KBM-7 (cell line): ENCODE results near the gene MAP4.

ENCODE experiments used
- DNase-seq: peaks from one replicate; pipeline ENCODE4 v3.0.0-alpha.2; 2015
- in situ Hi-C: fragments of 300-500 bp; cut with MboI; formaldehyde crosslinking; loops from 2 replicates; pipeline ENCODE4 v1.14.3; 2020; ENCODE audit warnings: low sequenced_read_pairs, low pct_unique_long_range_greater_than_20kb, mixed read lengths

The MAP4 gene

DNA sequence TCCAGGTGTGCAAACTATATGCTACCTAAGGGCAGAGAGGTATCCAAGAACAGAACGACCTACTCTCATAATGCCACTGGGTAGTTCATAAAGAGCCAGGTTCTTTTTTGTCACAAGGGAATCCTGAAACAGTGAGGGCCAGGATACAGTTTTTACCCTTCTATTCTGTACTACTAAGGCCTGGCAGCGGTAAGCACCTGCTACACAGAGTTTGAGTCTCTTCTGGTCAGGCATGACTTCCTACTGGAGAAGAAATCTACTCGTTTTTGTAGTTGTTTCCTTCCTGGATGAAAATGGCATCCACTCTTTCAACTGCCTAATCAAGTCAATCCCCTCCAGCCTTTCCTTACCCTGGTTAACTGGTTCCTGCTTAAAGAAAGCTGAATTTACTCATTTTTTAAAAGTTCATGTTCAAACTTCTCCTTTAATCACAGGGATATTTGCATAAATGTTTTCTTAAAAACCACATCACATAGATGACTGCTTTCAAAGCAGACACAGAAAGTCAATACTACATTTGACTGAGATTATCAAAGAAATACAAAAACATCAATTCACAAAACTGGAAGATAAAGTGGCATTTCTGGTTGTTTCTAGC, 40.0 kb downstream of the MAP4 start:
- in situ Hi-C loops, result no loop called here
- DNase-seq, result no peak

DNA sequence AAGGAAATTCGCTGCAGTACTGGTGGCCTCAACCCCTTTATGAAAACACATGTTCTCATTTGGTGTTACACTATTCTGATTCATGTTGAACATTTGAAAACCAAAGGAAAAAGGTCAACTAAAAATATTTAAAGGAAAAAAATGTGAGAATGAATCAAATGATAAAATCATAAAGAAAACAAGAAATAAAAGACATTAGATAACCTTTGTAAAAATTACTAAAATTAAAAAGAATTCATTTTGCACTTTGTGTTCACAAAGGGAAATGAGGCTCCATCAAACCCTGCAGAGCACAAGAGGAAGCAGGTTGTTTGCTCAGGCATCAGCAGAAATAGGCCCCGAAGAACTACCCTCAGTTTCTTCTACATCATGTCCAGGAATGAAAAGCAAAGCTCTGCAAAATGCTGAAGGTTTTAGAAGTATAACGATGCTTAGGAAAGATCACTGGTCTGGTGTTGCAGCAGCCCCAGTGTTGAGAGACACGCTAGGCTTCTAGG, 41.2 kb downstream of the MAP4 start:
- no peak for DNase-seq
- in situ Hi-C loops, result no loop called here

GRCh38 chr3:47971081-47971480, 45.1 kb downstream of the MAP4 start:
- in situ Hi-C loops, result no loop called here

GRCh38 chr3:47964740-47965139, 51.5 kb downstream of the MAP4 start:
- in situ Hi-C loops, result no loop called here

More at GRCh38 chr3:47971081-47971480, 45.1 kb downstream of the MAP4 start:
- no peak for DNase-seq

GRCh38 chr3:47961815-47962606, 54.2 kb downstream of the MAP4 start:
- in situ Hi-C loops, result no loop called here
- DNase-seq, result peak; percentile 23

More at GRCh38 chr3:47964740-47965139, 51.5 kb downstream of the MAP4 start:
- DNase-seq, result no peak

GRCh38 chr3:47961036-47961435, 55.2 kb downstream of the MAP4 start:
- DNase-seq, result no peak
- in situ Hi-C loops, result no loop called here

DNA sequence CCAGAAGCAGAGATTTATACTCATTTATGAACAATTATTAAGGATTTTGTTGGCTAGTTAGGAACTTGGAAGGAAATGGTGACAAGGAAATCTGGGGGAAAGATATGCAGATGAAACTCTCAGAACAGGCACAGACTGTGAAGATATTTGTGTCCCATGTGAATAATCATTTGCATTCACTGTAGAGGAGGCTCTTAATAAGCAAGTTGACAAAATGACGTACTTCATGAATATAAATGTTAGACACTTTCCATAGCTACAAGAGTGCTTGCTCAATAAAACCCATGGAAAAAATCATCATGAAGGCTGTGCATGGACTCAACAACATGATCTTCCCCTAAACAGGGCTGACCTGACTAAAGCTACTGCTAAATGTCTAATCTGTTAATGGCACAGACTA, 59.7 kb downstream of the MAP4 start:
- in situ Hi-C loops, result no loop called here
- no peak for DNase-seq

DNA sequence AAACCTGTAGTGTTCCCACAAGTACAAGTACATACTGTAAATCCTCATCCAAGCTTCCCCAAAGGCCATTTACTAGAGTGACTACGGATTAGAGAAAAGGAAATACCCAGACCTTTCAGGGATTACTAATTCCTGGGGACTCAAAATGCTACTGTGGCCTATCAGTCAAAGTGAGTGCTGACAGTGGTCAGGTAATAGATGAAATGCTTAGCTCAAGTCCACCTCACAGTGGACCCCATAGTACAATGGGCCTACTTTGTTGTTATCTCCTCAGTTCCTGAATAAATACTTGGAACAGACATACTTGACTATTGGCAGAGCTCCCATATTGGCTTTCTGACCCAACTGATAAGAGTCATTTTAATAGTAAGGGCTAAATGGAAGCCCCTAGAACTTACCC, 61.6 kb downstream of the MAP4 start:
- no peak for DNase-seq
- in situ Hi-C loops, result no loop called here

- no peak for DNase-seq
- in situ Hi-C loops, result no loop called here
Observed at GRCh38 chr3:47950453-47951169, 65.6 kb downstream of the MAP4 start.

- in situ Hi-C loops, result no loop called here
- DNase-seq, result no peak
Observed at GRCh38 chr3:47949979-47950378, 66.2 kb downstream of the MAP4 start.

DNA sequence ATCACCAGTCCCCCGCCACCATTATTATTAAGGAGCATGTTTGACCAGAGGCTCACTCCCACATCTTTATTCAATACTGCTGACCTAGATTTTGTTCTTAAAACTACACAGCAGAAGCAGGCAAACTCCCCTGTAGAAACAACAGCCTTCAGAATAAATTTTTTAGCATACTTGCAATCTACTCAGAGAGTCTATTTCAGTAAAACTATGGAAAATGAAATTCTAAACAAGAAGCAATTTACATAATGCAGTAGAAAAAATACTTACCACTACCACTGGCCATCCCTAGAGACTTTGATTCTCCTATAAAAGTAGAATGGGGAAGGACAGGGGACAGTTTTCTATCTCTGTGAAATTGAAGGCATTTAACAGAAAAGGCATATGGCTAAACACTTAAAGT, 76.0 kb downstream of the MAP4 start:
- in situ Hi-C loops, result no loop called here
- no peak for DNase-seq

DNA sequence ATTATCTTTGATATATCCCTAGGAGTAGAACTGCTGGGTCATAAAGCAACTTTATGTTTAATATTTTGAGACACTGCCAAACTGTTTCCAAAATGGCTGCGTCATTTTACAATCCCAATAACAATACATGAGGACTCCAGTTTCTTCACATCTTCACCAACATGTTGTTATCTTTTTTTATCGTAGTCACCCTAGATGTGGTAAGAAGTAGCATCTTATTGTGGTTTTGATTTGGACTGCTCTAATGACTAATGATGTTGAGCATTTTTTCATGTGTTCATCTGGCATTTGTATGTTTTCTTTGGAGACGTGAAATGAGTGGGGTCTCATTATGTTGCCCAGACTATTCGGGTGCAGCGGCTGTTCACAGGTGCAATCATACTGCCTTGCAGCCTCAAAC, 83.8 kb downstream of the MAP4 start:
- in situ Hi-C loops, result no loop called here
- no peak for DNase-seq

GRCh38 chr3:47930979-47931378, 85.2 kb downstream of the MAP4 start:
- no peak for DNase-seq
- in situ Hi-C loops, result no loop called here

DNA sequence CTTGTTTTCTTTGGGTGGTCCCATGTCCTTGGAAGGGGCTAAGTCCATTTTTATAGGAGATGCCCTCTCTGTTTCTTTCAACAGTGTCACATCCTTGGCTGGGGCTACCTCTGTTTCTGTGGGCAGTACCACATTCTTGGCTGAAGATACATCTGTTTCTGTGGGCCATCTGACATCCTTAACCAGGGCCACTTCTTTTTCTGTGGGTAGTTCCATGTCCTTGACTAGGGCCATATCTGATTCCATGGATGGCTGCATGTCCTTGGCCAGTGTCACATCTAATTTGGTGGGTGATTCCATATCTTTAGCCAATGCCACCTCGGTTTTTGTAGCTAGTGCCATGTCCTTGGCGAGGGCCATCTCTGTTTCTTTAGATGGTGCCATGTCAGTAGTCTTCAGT, 99.5 kb downstream of the MAP4 start:
- no peak for DNase-seq
- in situ Hi-C loops, result no loop called here

DNA sequence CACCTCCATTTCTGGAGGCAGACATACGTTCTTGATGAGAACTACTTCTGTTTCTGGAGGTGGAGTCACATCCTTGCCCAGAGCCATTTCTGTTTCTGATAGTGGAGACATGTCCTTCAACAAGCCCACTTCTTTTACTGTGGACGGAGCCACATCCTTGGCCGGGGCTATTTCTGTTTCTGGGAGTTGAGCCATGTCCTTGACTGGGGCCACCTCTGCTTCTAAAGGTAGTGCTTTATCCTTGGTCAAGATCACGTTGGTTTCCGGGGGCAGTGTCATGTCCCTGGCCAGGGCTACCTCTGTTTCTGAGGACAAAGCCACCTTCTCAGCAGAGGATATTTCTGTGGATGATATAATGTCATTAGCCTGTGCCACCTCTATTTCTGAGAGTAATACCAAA, 100.0 kb downstream of the MAP4 start:
- in situ Hi-C loops, result no loop called here
- no peak for DNase-seq

DNA sequence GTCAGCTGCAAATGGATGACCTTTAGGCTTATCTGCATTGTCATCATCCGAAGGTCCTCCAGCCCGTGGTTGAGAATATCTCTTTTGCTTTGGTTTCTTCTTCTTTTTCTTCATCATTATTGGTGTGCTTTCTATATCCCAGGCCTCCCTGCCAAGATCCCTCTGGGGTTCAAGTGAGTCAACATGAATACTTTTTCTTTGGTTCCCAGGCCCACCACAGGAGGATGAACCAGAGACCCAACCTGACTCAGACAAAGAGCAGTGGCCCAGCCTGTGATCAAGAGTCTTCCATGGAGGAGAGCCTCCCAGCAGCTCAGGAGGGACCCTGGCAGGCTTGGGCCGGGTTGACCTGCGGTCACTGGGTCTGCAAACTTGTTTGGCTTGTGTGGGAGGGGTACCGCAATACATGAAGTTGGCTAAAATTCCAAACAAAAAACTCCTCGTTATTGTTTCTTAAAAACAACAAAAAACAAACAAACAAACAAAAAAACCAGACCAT, 104.2 kb downstream of the MAP4 start:
- in situ Hi-C loops, result no loop called here
- DNase-seq, result no peak

GRCh38 chr3:47910777-47911440, 105.3 kb downstream of the MAP4 start:
- DNase-seq, result no peak
- in situ Hi-C loops, result no loop called here

DNA sequence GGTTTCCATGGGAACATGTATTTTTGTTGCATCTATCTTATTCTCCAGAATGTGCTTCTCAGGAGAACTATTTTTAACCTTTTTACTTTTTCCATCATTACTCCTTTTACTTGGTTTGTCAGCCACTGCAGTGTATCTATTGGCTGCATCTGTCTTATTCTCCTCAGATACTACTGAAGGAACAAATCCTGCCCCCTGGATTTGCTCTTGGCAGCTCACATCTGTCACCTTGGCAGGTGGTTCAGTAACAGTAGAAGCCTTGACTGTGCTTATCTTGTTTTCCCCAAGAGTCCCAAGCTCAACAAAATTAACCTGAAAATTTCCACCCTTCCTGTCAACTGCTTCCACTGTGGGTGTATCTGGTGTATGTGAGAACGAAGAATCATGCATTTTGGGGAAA, 106.0 kb downstream of the MAP4 start:
- in situ Hi-C loops, result no loop called here
- DNase-seq, result no peak

- no peak for DNase-seq
- in situ Hi-C loops, result no loop called here
Observed at GRCh38 chr3:47909607-47910006, 106.6 kb downstream of the MAP4 start.
